Hepatic stellate cell (primary cell): Measurements from ENCODE around the gene NUP214.
"Not testable (repeated sequence)": the region's sequence is repeated elsewhere in the genome, so short reads cannot be mapped to it uniquely, and the experiment has no call there.

Experiments used
- DNase-seq: peaks from one replicate; pipeline ENCODE4 v3.0.0; 2011; ENCODE audit warnings: low spot score

Gene NUP214

GRCh38 chr9:131161585-131161984, 36.2 kb downstream of the NUP214 start:
- no peak for DNase-seq

- no peak for DNase-seq
Observed at GRCh38 chr9:131162886-131163285, 37.5 kb downstream of the NUP214 start.

DNA sequence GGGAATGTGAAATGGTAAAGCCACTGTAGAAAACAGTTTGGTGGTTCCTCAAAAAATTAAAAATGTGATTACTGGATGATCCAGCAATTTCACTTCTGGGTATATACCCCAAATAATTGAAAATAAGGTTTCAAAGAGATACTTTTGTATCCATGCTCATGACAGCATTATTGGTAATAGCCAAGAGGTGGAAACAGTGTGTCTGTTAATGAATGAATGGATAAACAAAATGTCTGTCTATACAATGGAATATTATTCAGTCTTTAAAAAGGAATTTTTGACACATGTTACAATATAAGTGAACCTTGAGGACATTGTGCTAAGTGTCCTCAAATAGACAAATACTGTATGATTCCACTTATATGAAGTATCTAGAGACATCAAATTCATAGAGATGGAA, 40.1 kb downstream of the NUP214 start:
- DNase-seq = no peak

- no peak for DNase-seq
Observed at GRCh38 chr9:131167146-131167692, 41.8 kb downstream of the NUP214 start.

GRCh38 chr9:131167936-131168335, 42.5 kb downstream of the NUP214 start:
- DNase-seq = no peak

GRCh38 chr9:131169563-131170240, 44.3 kb downstream of the NUP214 start:
- no peak for DNase-seq

- DNase-seq = no peak
Observed at GRCh38 chr9:131173995-131174394, 48.6 kb downstream of the NUP214 start.

GRCh38 chr9:131174681-131175239, 49.4 kb downstream of the NUP214 start:
- no peak for DNase-seq

DNA sequence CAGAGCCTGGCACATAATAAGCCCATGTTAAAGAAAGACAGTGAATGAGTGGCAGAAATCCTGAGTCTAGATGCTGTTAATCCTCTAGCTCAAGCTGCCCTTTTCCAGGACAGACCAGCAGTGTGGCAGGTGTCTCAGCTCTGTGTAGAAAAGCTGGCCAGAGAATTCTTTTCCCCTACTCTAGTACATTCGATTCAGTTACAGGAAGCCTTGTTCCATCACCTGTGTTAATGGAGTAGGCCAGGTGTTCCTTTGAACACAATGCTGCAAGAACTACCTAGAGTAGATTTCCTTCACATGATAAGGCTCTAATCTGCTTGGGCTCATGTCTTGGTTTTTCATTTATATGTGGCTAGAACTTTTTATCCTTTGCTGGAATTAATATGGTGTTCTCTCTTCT, 52.5 kb downstream of the NUP214 start:
- no peak for DNase-seq

GRCh38 chr9:131178382-131178781, 53.0 kb downstream of the NUP214 start:
- DNase-seq = peak; percentile 76

GRCh38 chr9:131178926-131179325, 53.5 kb downstream of the NUP214 start:
- DNase-seq = no peak

DNA sequence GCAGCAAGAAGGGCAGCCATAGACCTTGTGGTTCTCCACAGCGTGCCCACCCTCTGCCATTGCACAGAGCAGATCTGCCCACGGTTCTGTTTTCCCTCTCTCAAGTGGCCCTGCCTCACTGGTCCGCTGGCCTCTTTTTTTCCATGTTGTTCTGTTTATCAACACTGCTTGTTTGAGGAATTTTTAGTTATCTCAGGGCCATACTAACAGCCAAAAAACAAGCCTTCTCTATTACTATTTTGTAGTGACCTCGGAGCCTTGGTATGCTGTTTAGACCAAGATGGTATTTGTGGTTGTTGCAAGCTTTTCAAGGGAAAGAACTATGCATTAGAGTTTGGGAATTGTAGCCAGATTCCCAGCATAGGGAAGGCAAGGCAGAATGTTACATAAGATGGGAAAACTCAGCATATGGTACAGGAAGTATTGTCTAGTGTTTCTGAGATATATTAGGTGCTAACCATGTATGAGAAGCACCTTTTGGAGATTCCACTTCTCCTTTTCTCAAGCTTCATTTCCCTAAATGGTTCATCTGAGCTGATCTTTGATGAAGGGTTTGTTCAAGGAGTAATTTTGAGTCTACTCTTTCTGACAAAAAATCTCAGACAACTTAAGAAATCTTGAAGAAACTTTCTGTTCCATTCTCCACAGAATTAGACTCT, 54.3 kb downstream of the NUP214 start:
- DNase-seq = peak; percentile 70

DNA sequence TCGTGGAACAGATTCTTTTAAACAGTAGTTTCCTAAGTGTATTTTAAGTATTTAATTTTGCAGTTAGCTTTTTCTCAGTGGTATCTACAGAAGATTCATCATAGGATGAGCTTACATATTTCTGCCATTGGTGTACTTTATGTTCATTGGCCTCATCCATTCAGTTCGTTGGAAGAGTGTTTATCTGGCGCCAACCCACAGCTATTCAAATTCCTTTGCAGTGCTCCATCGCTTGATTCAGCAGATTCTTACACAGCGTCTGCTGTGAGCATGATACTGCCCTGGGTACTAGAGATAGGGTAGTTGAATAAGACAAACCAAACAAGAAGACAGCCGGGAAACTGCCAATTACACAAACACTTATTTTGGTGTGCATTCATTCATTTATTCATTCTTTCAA, 55.1 kb downstream of the NUP214 start:
- DNase-seq = peak; percentile 84

- DNase-seq = no peak
Observed at GRCh38 chr9:131181091-131181681, 55.8 kb downstream of the NUP214 start.

DNA sequence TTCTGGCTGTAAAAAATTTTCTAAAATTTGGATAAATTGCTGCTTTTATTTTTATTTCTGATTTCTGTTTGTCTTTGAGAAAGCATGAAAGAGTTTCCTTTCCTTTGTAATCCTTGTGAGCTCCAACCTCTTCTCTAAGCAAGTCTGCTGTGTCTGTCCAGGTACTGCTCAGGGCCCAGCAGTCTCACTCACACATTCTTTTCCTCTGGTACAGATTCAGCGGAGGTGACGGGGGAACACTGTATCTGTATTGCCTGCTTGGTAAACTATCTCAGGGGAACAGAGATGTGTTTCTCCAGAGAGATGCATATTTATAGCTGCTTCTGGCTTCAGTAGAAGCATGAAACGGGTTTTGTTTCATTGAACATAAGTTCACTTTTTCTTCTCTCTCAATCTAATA, 60.5 kb downstream of the NUP214 start:
- DNase-seq = no peak

- DNase-seq = no peak
Observed at GRCh38 chr9:131186622-131187021, 61.2 kb downstream of the NUP214 start.

- no peak for DNase-seq
Observed at GRCh38 chr9:131187957-131188356, 62.6 kb downstream of the NUP214 start.

DNA sequence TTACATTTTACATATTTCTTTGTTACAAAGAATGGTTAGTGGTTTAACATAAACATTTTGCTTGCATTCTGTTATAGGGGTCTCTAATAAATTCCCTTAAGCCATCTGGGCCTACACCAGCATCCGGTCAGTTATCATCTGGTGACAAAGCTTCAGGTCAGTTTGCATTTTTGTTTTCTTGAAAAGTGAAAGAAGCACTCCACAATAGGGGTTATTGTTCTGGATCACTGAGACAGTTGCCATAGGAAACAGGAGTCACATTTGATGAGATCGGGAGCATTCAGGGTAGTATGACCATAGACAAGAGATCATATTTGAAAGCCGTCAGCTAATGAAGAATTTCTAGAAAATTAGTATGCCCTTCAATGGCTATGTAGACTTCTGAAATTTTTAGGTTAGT, 63.6 kb downstream of the NUP214 start:
- no peak for DNase-seq

DNA sequence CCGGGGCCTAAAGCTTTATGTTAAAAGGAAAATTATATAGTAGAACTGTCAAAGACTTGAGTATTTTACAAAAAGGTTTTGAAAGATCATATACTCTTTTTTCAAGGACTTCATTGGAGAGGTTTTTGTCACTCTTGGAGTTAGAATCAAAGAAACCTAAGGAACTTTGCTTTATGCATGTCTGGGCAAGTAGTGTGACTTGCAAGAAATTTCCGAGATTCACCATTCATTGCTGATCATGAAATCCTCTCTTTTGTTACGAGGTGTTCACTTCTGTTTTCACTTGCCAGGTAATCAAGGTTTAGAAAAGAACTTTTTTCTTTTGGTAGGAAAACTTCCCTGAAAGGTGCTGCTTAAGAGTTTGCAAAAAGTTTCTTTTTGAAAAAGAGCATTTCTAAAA, 64.8 kb downstream of the NUP214 start:
- no peak for DNase-seq

DNA sequence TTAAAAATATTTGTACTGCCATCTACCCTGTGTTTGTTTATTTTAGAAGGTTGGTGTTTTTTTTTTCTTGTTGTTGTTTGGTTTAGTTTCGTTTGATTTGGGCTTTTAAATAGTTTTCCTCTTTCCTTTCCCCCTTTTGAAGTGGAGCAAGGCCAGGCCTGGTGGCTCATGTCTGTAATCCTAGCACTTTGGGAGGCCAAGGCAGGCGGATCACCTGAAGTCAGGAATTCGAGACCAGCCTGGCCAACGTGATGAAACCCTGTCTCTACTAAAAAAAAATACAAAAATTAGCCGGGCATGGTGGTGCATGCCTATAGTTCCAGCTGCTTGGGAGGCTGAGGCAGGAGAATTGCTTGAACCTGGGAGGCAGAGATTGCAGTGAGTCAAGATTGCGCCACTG, 65.6 kb downstream of the NUP214 start:
- DNase-seq = not testable (repeated sequence)

DNA sequence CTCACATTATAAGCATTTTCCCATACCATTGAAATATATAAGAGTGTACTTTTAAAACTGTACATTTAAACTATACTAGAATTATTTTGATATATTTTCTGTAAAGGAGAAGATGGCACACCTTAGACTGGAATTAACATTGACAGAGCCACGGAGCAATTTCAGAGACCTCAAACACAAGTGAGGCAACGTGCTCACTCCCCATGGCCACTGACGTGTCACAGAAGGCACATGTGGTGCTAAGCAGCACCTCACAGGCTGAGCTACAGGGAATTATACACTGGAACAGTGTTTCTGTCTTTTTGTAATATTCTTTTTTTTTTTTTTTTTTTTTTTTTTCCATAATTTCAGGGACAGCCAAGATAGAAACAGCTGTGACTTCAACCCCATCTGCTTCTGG, 66.5 kb downstream of the NUP214 start:
- DNase-seq = no peak

DNA sequence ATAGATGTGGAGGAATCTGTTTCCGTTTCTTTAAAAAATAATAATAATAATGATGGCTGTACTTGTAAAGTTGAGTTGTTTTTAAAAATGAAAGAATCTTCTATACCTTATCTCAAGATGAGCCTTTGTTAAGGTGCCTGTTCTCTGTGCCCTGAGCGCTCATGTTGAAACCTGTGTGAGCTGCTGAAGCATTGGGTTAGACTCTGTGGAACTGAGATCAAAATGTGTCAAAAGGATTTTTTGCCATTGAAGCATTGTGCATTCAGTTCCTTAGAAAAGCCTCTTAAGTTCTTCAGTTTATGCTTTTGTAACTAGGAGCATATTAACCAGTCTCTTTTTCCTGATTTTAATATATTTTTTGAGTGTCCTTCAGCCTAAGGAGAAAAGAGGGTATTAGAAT, 67.7 kb downstream of the NUP214 start:
- DNase-seq = no peak

- DNase-seq = no peak
Observed at GRCh38 chr9:131194762-131195161, 69.4 kb downstream of the NUP214 start.
